Measurements from ENCODE around the gene MYO19.

GRCh38 chr17:36583787-36584186, 49.1 kb upstream of the MYO19 start:
- TF ChIP-seq POLR2A (IDR thresholded peaks at IDR 0.05) (no peak), CTCF (IDR thresholded peaks at IDR 0.05) (no peak)

Data from tibial nerve (tissue), 3 donors.